Epithelial cell of esophagus (primary cell): ENCODE results near the gene AKAP13.
A peak's percentile ranks its signal among the peaks of the same experiment; 100 is the strongest.

Source experiments
- DNase-seq: peaks from one replicate; pipeline ENCODE4 v3.0.0; 2010; ENCODE audit warnings: low read depth
- H3K4me3 ChIP-seq: 2 replicates; pipeline ENCODE4 v1.5.1; 2011; ENCODE audit warnings: mild to moderate bottlenecking, low read length, control low read depth
- TF ChIP-seq, protein P1 (sequence below): IDR thresholded peaks from 2 replicates; pipeline ENCODE4 v1.5.1; 2011; ENCODE audit warnings: low read depth, mild to moderate bottlenecking, low read length, control low read depth, inconsistent platforms; ENCODE audit not compliant: insufficient read depth; ENCODE audit errors: missing control alignments

The AKAP13 gene

DNA sequence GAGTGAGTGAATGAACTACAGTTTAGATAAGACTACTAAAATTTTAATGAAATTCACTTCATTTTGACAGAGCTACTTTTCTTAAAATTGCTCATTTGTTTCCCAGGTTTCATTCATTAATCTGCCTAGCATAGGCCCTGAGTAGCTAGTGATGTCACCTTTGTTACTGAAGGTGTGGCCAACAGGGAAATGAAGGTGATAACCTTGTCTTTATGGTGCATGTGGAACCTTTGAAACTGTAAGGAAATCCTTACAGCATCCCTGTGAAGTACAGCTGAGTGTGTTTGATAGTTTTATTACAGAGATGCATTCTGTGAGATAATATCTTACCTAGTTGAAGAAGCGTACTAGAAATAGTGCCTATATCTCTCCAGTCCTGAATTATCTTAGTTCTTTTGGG, 112.9 kb downstream of the AKAP13 start:
- peak; percentile 28 for DNase-seq
- TF ChIP-seq, protein P1, sequence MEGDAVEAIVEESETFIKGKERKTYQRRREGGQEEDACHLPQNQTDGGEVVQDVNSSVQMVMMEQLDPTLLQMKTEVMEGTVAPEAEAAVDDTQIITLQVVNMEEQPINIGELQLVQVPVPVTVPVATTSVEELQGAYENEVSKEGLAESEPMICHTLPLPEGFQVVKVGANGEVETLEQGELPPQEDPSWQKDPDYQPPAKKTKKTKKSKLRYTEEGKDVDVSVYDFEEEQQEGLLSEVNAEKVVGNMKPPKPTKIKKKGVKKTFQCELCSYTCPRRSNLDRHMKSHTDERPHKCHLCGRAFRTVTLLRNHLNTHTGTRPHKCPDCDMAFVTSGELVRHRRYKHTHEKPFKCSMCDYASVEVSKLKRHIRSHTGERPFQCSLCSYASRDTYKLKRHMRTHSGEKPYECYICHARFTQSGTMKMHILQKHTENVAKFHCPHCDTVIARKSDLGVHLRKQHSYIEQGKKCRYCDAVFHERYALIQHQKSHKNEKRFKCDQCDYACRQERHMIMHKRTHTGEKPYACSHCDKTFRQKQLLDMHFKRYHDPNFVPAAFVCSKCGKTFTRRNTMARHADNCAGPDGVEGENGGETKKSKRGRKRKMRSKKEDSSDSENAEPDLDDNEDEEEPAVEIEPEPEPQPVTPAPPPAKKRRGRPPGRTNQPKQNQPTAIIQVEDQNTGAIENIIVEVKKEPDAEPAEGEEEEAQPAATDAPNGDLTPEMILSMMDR: no peak
- no peak overlapping the region for H3K4me3 ChIP-seq

DNA sequence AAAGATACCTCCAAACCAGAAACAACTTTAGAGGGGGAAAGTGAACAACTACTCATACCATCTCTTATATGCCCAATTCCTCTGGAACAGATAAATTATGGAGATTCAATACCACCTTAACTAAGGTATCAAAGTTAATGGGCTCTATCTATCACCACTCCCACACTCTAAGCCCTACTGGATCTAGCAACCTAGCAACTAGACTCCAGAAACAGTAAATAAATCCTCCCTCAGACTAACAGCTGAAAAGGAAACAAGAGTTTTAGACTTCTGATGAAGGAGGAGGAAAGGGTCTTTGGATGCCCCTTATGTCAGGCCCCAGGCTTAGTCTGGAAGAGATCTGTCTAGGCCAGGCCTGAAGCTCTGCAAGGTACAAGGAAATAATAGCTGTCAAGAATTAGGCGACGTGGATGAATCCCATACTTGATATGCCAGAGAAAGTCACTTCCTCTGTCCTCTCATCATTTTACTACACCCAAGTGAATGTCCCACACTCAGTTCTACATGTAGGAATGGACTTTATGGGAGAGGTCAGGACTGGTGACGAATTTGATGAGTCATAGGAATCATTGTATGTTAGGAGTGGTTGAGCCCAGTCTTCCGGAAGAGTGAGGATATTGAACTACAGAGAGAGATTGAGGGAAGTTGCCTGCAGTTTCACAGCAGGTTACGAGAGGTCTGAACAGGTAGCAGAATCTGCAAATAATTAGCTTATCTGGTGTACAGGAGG, 113.8 kb downstream of the AKAP13 start:
- DNase-seq: peak; percentile 91
- no peak overlapping the region for H3K4me3 ChIP-seq
- TF ChIP-seq, protein P1: no peak

DNA sequence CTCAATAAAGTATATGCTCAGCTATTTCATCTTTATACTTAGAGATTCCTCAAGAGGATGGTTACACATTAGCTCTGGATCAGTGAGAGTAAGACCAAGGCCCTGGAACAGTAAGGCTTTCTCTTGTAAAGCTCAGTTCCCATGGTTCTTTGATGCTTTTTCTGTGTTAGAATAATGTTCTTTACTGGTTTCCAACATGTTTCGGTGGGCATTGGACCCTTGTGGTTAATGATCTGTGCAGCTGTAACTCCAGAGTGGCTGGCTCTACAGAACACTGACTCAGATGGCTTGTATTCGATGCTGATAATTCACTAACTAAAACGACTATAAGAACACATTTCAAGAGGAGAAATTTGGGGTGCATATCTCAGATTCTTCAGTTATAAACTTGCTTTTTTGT, 114.7 kb downstream of the AKAP13 start:
- no peak overlapping the region for H3K4me3 ChIP-seq
- DNase-seq: no peak
- TF ChIP-seq, protein P1: no peak

DNA sequence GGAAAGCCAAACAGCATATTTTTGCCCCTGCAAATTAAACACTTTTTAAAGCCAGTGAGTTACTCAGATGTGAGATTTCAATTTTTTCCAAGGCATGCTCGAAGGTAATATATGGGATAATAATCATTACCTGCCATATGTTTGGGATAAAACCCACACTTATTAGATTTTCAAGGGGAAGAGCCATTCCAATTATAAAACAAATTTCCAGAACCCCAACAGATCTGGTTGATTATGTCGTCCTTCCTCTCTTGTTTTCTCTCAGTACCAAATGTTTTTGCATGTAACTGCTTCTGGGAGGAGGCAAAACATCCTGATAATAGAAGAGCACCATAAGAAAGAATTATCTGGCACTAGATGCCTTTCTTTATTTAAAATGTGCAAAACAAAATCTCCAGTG, 115.1 kb downstream of the AKAP13 start:
- no peak for DNase-seq
- H3K4me3 ChIP-seq: no peak overlapping the region
- TF ChIP-seq, protein P1: no peak

DNA sequence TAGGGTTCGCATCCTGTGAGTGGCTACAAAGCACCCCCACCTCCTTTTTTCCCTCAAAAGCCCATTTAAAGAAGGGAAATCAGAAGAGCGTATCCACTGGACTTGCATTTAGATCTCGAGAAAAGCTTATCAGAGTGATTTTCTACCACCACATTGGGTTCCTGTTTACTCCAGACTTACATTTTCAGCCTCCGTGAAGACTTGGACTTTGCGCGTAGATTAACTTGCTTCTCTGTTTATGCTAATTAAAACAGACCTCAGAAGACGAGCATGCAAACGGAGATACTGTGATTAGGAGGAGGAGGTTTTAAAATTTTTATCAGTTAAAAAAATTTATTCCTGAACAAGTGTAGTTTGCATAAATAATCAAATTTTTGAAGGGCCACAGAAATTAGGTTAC, 115.7 kb downstream of the AKAP13 start:
- TF ChIP-seq, protein P1: no peak
- no peak overlapping the region for H3K4me3 ChIP-seq
- DNase-seq: no peak

DNA sequence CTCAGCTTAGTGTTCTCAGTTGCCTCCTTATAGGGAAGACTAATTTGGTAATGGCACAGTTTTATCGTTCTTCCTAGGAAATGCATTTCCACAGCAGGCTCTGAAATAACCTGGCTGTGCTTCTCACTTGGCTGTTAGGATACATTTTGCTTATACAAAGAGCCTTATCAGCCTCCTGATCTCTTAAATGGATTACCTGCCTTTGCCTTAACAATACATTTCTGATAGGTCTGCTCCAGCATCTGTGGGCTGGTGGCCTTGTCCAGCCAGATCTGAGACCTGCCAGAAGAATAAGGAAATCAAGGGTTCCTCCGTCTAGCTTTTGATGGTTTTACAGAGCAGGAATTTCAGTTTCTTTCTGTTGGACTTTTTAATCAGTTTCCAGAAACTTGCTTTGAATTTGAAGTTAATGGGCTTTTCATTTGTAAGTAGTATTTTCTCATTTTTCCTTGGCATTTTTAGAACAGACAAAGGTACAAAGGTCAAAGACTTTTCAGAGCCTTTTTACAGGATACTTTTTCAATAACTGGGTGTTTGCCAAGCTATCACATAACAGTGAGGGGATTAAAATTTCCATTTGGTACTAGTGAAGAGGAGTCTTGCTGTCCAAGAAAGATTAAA, 116.3 kb downstream of the AKAP13 start:
- DNase-seq: no peak
- no peak overlapping the region for H3K4me3 ChIP-seq
- TF ChIP-seq, protein P1: no peak

DNA sequence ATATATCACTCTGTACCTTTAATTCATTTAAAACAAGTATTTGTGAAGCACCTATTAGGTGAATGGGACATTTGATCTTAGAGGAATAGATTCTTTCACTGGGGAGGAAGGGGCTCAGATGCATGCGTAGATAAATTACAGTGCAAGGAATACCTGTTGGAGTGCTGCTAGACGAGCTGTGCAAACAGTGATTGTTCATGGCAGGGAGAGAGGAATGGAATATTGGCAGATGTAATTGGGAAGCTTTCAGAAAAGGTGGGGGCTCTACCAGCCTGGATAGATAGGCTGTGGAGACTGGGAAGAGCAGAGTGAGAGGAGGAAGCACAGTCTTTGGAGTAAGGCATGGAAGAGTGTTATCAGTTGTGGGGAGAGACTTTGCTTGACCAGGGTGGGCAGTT, 116.8 kb downstream of the AKAP13 start:
- no peak for DNase-seq
- TF ChIP-seq, protein P1: no peak
- H3K4me3 ChIP-seq: no peak overlapping the region
